Uterus (tissue), 4 donors: ENCODE measurements around the gene NCEH1. TPM values are rescaled to one million over a fixed set of nuclear protein-coding genes. Genes with fewer than 3 reads are reported as not detected.

ENCODE experiments used
- DNase-seq, 2 donors: peaks; one replicate each; pipeline ENCODE4 v3.0.0-alpha.2; 2019 to 2020
- H3K27ac ChIP-seq, 2 donors: fragments of 200-600 bp; sonication (generic); 1 replicate in 1 of 2; 2 replicates in 1 of 2; pipeline ENCODE4 v1.5.1; 2016 to 2018
- H3K27me3 ChIP-seq, 2 donors: fragments of 200-600 bp; sonication (generic); one replicate each; pipeline ENCODE4 v1.5.1; 2018 to 2019; ENCODE audit warnings: control low read depth in 1 of 2
- H3K36me3 ChIP-seq, 2 donors: fragments of 200-600 bp; sonication (generic); one replicate each; pipeline ENCODE4 v1.5.1; 2019; ENCODE audit warnings: control low read depth in 1 of 2
- H3K4me1 ChIP-seq, 2 donors: fragments of 200-600 bp; sonication (generic); one replicate each; pipeline ENCODE4 v1.5.1; 2018 to 2019; ENCODE audit warnings: control low read depth in 1 of 2
- H3K4me3 ChIP-seq, 2 donors: fragments of 200-600 bp; sonication (generic); 1 replicate in 1 of 2; 2 replicates in 1 of 2; pipeline ENCODE4 v1.5.1; 2018 to 2019; ENCODE audit warnings: mild to moderate bottlenecking in 1 of 2
- H3K9me3 ChIP-seq, 2 donors: fragments of 200-600 bp; sonication (generic); one replicate each; pipeline ENCODE4 v1.5.1; 2019; ENCODE audit warnings: control low read depth in 1 of 2
- POLR2A ChIP-seq, 2 donors: fragments of 450-650 bp; IDR thresholded peaks; one replicate each; pipeline ENCODE4 v1.6.1; 2016; ENCODE audit warnings: antibody characterized with exemption in 2 of 2, mild to moderate bottlenecking in 1 of 2, moderate library complexity in 1 of 2
- intact Hi-C: fragments of 100-400 bp; cut with DNase I; formaldehyde crosslinking; loops from one replicate; pipeline ENCODE4 v1.15.1; 2023; ENCODE audit warnings: low total_unique reads
- total RNA-seq, 4 donors: library from RNA; depleted of rRNA in 3 of 4; stranded (reverse); fragments of >200 nt in 3 of 4; gene quantifications; one replicate each; pipeline versions ENCODE4 v1.1.0 to v1.2.4, GENCODE V29; 2014 to 2023
- TF ChIP-seq, protein P1 (sequence below), 4 experiments: fragments of 200-600 bp in 2 of 4; fragments of 450-650 bp in 2 of 4; sonication (generic) in 2 of 4; IDR thresholded peaks; one replicate each; pipeline ENCODE4 v1.5.1; 2016 to 2019; ENCODE audit warnings: antibody characterized with exemption in 4 of 4, mild to moderate bottlenecking in 2 of 4, moderate library complexity in 1 of 4
- donor health status: DM: yes; HTN: yes; CAD: no.

NCEH1 gene
- total RNA-seq, 4 donors from 2014 or later = 1.8 to 5.8 (median 5.4) TPM

- intact Hi-C loops = no loop called here
- Histone ChIP-seq H3K4me1 (no peaks in the 10 kb centered on the region), H3K27me3 (no peaks in the 10 kb centered on the region), H3K4me3 (peak within 1 kb of the TSS; percentile 75 to 91), H3K9me3 (no peaks in the 10 kb centered on the region), H3K27ac (peak within 1 kb of the TSS; percentile 68 to 73), H3K36me3 (no peaks in the 10 kb centered on the region)
- TF ChIP-seq, protein P1, sequence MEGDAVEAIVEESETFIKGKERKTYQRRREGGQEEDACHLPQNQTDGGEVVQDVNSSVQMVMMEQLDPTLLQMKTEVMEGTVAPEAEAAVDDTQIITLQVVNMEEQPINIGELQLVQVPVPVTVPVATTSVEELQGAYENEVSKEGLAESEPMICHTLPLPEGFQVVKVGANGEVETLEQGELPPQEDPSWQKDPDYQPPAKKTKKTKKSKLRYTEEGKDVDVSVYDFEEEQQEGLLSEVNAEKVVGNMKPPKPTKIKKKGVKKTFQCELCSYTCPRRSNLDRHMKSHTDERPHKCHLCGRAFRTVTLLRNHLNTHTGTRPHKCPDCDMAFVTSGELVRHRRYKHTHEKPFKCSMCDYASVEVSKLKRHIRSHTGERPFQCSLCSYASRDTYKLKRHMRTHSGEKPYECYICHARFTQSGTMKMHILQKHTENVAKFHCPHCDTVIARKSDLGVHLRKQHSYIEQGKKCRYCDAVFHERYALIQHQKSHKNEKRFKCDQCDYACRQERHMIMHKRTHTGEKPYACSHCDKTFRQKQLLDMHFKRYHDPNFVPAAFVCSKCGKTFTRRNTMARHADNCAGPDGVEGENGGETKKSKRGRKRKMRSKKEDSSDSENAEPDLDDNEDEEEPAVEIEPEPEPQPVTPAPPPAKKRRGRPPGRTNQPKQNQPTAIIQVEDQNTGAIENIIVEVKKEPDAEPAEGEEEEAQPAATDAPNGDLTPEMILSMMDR (IDR thresholded peaks at IDR 0.05) = peak; percentile 74 to 80 (median 78)
- peak; percentile 15 to 29 for TF ChIP-seq POLR2A (IDR thresholded peaks at IDR 0.05)
- DNase-seq = peak; percentile 97 to 98
Measured at GRCh38 chr3:172750368-172751174, 39.7 kb upstream of the NCEH1 start, which contains the start of gene ECT2. Gene ECT2, plus strand, starts transcription at chr3:172750726. Its CDS starts 3,805 bp downstream, at chr3:172754531.

DNA sequence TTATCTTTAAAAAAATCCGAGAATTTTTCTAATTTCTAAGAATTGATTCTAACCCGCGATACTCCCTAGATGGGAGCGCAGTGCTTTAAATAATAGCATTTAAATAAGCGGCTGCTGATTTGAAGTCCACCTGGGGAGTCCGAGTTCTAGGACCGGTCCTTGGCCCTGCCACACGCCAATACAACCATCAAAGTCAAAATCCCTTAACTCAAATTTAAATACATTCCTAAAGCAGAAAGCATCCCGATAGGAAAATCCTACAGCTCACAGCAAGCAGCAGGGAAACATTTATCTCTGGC is 39.2 kb upstream of the NCEH1 start:
- intact Hi-C loops = no loop called here
- DNase-seq = no peak
- peak overlapping the region; percentile 75 to 91 for H3K4me3 ChIP-seq
- H3K36me3 ChIP-seq = no peaks in the 10 kb centered on the region
- H3K4me1 ChIP-seq = no peaks in the 10 kb centered on the region
- no peak for TF ChIP-seq POLR2A (IDR thresholded peaks at IDR 0.05)
- TF ChIP-seq, protein P1 (IDR thresholded peaks at IDR 0.05) = no peak
- H3K27ac ChIP-seq = peak overlapping the region; percentile 68 to 73
- H3K27me3 ChIP-seq = no peaks in the 10 kb centered on the region
- no peaks in the 10 kb centered on the region for H3K9me3 ChIP-seq

DNA sequence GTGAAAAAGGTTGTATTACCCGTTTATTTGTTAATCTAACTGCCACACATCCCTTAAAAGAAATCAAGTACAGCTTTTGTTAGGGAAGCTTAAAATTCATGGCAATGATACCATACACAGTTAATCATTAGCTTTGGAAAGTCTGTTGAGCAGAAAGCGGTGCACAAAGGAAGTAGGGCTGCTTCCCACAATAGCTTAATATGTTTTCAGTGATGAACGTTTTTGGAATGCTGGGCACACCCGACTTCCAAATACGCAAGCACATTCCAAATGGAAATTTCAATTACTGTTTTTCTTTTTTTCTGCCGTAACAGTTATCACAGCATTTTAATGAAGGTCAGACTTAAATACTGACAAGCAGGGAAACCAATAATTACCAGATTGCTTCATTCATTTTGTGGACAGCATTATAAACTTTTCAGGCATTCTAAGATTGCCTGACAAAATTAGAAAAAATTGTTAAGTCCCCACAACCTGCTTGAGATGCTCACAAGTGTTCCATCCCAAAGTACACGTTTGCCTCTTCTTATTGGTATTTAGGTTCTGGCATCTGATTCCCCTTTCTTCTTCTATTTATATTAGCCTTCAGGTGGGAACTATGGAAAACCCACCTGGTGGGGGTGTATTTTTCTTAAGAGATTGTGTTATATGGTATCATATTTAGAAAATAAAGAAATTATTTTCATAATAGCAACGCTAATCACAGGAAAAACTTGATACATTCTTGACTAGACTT is 38.5 kb upstream of the NCEH1 start:
- H3K36me3 ChIP-seq = no peaks in the 10 kb centered on the region
- intact Hi-C loops = no loop called here
- H3K4me3 ChIP-seq = peak overlapping the region; percentile 75 to 91
- no peaks in the 10 kb centered on the region for H3K9me3 ChIP-seq
- no peak for TF ChIP-seq POLR2A (IDR thresholded peaks at IDR 0.05)
- TF ChIP-seq, protein P1 (IDR thresholded peaks at IDR 0.05) = no peak
- H3K4me1 ChIP-seq = no peaks in the 10 kb centered on the region
- DNase-seq = peak; percentile 22 to 28
- H3K27me3 ChIP-seq = no peaks in the 10 kb centered on the region
- peak overlapping the region; percentile 68 to 73 for H3K27ac ChIP-seq

GRCh38 chr3:172746475-172746874 is 35.6 kb upstream of the NCEH1 start:
- no peak for DNase-seq
- H3K4me1 ChIP-seq = no peaks in the 10 kb centered on the region
- no peak overlapping the region for H3K4me3 ChIP-seq
- no peak overlapping the region for H3K27ac ChIP-seq
- H3K9me3 ChIP-seq = no peaks in the 10 kb centered on the region
- intact Hi-C loops = no loop called here
- H3K27me3 ChIP-seq = no peaks in the 10 kb centered on the region
- no peaks in the 10 kb centered on the region for H3K36me3 ChIP-seq
- TF ChIP-seq, protein P1 (IDR thresholded peaks at IDR 0.05) = no peak
- TF ChIP-seq POLR2A (IDR thresholded peaks at IDR 0.05) = no peak

DNA sequence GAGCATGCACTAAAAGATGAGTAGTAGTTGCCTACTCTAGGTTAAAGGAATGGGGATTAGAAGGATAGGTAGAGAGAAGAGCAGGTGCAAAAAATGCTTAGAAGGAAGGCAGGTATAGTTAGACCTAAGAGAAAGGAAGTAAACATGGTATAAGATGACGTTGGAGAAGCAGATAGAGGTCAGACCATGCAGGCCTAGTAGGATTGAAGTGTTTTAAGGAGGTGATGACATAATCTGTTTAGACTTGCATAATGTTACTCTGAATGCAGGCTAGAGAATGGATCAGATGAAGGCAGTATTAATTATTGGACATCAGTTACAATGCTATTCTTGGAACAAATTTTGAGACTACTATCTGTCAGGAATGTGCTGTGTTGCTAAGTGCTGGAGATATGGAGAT is 28.6 kb upstream of the NCEH1 start:
- Histone ChIP-seq H3K9me3 (no peaks in the 10 kb centered on the region), H3K27ac (no peak overlapping the region), H3K4me1 (no peaks in the 10 kb centered on the region), H3K4me3 (no peak overlapping the region), H3K27me3 (no peaks in the 10 kb centered on the region), H3K36me3 (no peaks in the 10 kb centered on the region)
- no peak for DNase-seq
- TF ChIP-seq, protein P1 (IDR thresholded peaks at IDR 0.05) = no peak
- TF ChIP-seq POLR2A (IDR thresholded peaks at IDR 0.05) = no peak
- intact Hi-C loops = no loop called here
